ENCODE measurements around the gene PAPPA.

Gene PAPPA

GRCh38 chr9:116153765-116154333, at the start of gene PAPPA:
PAPPA (plus strand) TSS chr9:116153791; CDS start chr9:116154173, 382 bp downstream.
- no peak for DNase-seq

- DNase-seq = no peak
Observed at GRCh38 chr9:116103976-116104820, 49.4 kb upstream of the PAPPA start.

GRCh38 chr9:116112236-116112635, 41.4 kb upstream of the PAPPA start:
- no peak for DNase-seq

GRCh38 chr9:116115761-116116353, 37.7 kb upstream of the PAPPA start:
- no peak for DNase-seq

GRCh38 chr9:116116393-116116792, 37.2 kb upstream of the PAPPA start:
- DNase-seq = no peak

- no peak for DNase-seq
Observed at GRCh38 chr9:116123171-116123570, 30.4 kb upstream of the PAPPA start.

GRCh38 chr9:116124472-116125040, 29.0 kb upstream of the PAPPA start:
- no peak for DNase-seq

- no peak for DNase-seq
Observed at GRCh38 chr9:116133163-116133562, 20.4 kb upstream of the PAPPA start.

GRCh38 chr9:116134975-116135374, 18.6 kb upstream of the PAPPA start:
- no peak for DNase-seq

GRCh38 chr9:116137010-116137409, 16.6 kb upstream of the PAPPA start:
- no peak for DNase-seq

- no peak for DNase-seq
Observed at GRCh38 chr9:116137581-116137980, 16.0 kb upstream of the PAPPA start.

GRCh38 chr9:116141864-116142561, 11.6 kb upstream of the PAPPA start:
- DNase-seq = no peak

GRCh38 chr9:116142706-116143492, 10.7 kb upstream of the PAPPA start:
- DNase-seq = no peak

- no peak for DNase-seq
Observed at GRCh38 chr9:116144038-116144437, 9.6 kb upstream of the PAPPA start.

- DNase-seq = no peak
Observed at GRCh38 chr9:116144555-116144954, 9.0 kb upstream of the PAPPA start.

GRCh38 chr9:116145036-116145435, 8.6 kb upstream of the PAPPA start:
- DNase-seq = no peak

- no peak for DNase-seq
Observed at GRCh38 chr9:116147821-116148220, 5.8 kb upstream of the PAPPA start.

- no peak for DNase-seq
Observed at GRCh38 chr9:116149844-116150243, 3.7 kb upstream of the PAPPA start.

- no peak for DNase-seq
Observed at GRCh38 chr9:116151199-116151598, 2.4 kb upstream of the PAPPA start.

GRCh38 chr9:116151966-116152381, 1.6 kb upstream of the PAPPA start:
- no peak for DNase-seq

- no peak for DNase-seq
Observed at GRCh38 chr9:116152390-116152789, 1.2 kb upstream of the PAPPA start.

Measured in CD4-positive, alpha-beta T cell treated with Interferon alpha-2 for 1 hour (primary cell).